OCI-LY1 (cell line): ENCODE data around the gene MARCHF5.

Experiments
- H2AFZ ChIP-seq: fragments of 200-600 bp; sonication (generic), shearing (Covaris generic); 2 replicates; pipeline ENCODE4 v1.6.0; 2014; ENCODE audit warnings: antibody characterized with exemption, mild to moderate bottlenecking, low read length
- H3F3A ChIP-seq: fragments of 200-600 bp; sonication (generic), shearing (Covaris generic); 2 replicates; pipeline ENCODE4 v1.6.0; 2014; ENCODE audit warnings: mild to moderate bottlenecking, antibody characterized with exemption, low read length, moderate library complexity; ENCODE audit not compliant: insufficient read depth
- H3K27ac ChIP-seq: fragments of 200-600 bp; sonication (generic); 2 replicates; pipeline ENCODE4 v1.5.1; 2014; ENCODE audit warnings: low read length, mixed run types, mild to moderate bottlenecking, low read depth; ENCODE audit not compliant: poor library complexity, severe bottlenecking
- H3K27me3 ChIP-seq: fragments of 200-600 bp; sonication (generic); 2 replicates; pipeline ENCODE4 v1.6.0; 2014; ENCODE audit warnings: antibody characterized with exemption, mild to moderate bottlenecking, low read length, moderate library complexity; ENCODE audit not compliant: insufficient read depth
- H3K36me3 ChIP-seq: fragments of 200-600 bp; sonication (generic); 2 replicates; pipeline ENCODE4 v1.6.1; 2014; ENCODE audit warnings: mild to moderate bottlenecking, antibody characterized with exemption, low read length, moderate library complexity, mixed read lengths; ENCODE audit not compliant: insufficient read depth
- H3K4me1 ChIP-seq: fragments of 200-600 bp; sonication (generic); 2 replicates; pipeline ENCODE4 v1.5.1; 2014; ENCODE audit warnings: mild to moderate bottlenecking, low read length, moderate library complexity; ENCODE audit not compliant: insufficient read depth, severe bottlenecking
- H3K4me2 ChIP-seq: fragments of 200-600 bp; sonication (generic), shearing (Covaris generic); 2 replicates; pipeline ENCODE4 v1.6.1; 2014; ENCODE audit warnings: low read length
- H3K4me3 ChIP-seq: fragments of 200-600 bp; sonication (generic); 2 replicates; pipeline ENCODE4 v1.5.1; 2014; ENCODE audit warnings: low read length, low read depth, mild to moderate bottlenecking, mixed read lengths; ENCODE audit not compliant: poor library complexity, severe bottlenecking
- H3K79me2 ChIP-seq: fragments of 200-600 bp; shearing (Covaris generic); 2 replicates; pipeline ENCODE4 v1.6.1; 2016; ENCODE audit warnings: mixed run types, low read length, mixed read lengths; ENCODE audit not compliant: insufficient read depth
- H3K9ac ChIP-seq: fragments of 200-600 bp; sonication (generic), shearing (Covaris generic); 2 replicates; pipeline ENCODE4 v1.6.1; 2014; ENCODE audit warnings: mild to moderate bottlenecking, low read length, mixed read lengths
- H3K9me2 ChIP-seq: fragments of 200-600 bp; sonication (generic), shearing (Covaris generic); 2 replicates; pipeline ENCODE4 v1.6.1; 2014; ENCODE audit warnings: low read depth, mild to moderate bottlenecking, low read length, mixed read lengths
- H3K9me3 ChIP-seq: fragments of 200-600 bp; shearing (Covaris generic); 2 replicates; pipeline ENCODE4 v1.6.1; 2014; ENCODE audit warnings: low read length, mixed read lengths
- H4K20me1 ChIP-seq: fragments of 200-600 bp; sonication (generic), shearing (Covaris generic); 2 replicates; pipeline ENCODE4 v1.6.0; 2016; ENCODE audit warnings: mild to moderate bottlenecking, low read length; ENCODE audit not compliant: insufficient read depth
- CTCF ChIP-seq: fragments of 200-600 bp; sonication (generic), shearing (Covaris generic); IDR thresholded peaks from 2 replicates; pipeline ENCODE4 v1.5.1; 2017; ENCODE audit warnings: mild to moderate bottlenecking, antibody characterized with exemption, low read length, moderate library complexity, mixed read lengths
- EZH2 ChIP-seq: fragments of 200-600 bp; sonication (generic), shearing (Covaris generic); IDR thresholded peaks from 2 replicates; pipeline ENCODE4 v1.8.0; 2017; ENCODE audit warnings: borderline replicate concordance, mixed run types, mild to moderate bottlenecking, antibody characterized with exemption, low read length, moderate library complexity, mixed read lengths

Gene MARCHF5

GRCh38 chr10:92278996-92279696 lies 11.8 kb upstream of the MARCHF5 start:
- Histone ChIP-seq H3K9ac (no peak overlapping the region), H3K9me2 (no peaks in the 10 kb centered on the region), H3K79me2 (no peaks in the 10 kb centered on the region), H3K36me3 (no peaks in the 10 kb centered on the region), H2AFZ (no peak overlapping the region), H3K4me3 (no peak overlapping the region), H3K9me3 (no peaks in the 10 kb centered on the region), H3F3A (no peaks in the 10 kb centered on the region), H3K27me3 (no peaks in the 10 kb centered on the region), H3K27ac (no peak overlapping the region), H4K20me1 (no peaks in the 10 kb centered on the region), H3K4me1 (no peaks in the 10 kb centered on the region), H3K4me2 (no peak overlapping the region)
- TF ChIP-seq CTCF (no peak), EZH2 (no peak)

GRCh38 chr10:92284112-92284704 lies 6.8 kb upstream of the MARCHF5 start:
- peaks cover 4% of the 10 kb centered on the region for H3K4me1 ChIP-seq
- TF ChIP-seq CTCF (no peak), EZH2 (no peak)
- no peaks in the 10 kb centered on the region for H3K27me3 ChIP-seq
- no peaks in the 10 kb centered on the region for H3F3A ChIP-seq
- no peak overlapping the region for H3K9ac ChIP-seq
- no peaks in the 10 kb centered on the region for H3K36me3 ChIP-seq
- H4K20me1 ChIP-seq = no peaks in the 10 kb centered on the region
- no peaks in the 10 kb centered on the region for H3K79me2 ChIP-seq
- H3K27ac ChIP-seq = no peak overlapping the region
- H3K4me3 ChIP-seq = no peak overlapping the region
- H2AFZ ChIP-seq = no peak overlapping the region
- no peaks in the 10 kb centered on the region for H3K9me2 ChIP-seq
- H3K4me2 ChIP-seq = no peak overlapping the region
- no peaks in the 10 kb centered on the region for H3K9me3 ChIP-seq

GRCh38 chr10:92290076-92290836 lies 711 bp upstream of the MARCHF5 start:
- Histone ChIP-seq H3F3A (no peaks in the 10 kb centered on the region), H3K9ac (peak overlapping the region; percentile 93), H3K9me3 (no peaks in the 10 kb centered on the region), H3K36me3 (peaks cover 7% of the 10 kb centered on the region; the same call in 1 of the 2 replicates), H4K20me1 (no peaks in the 10 kb centered on the region), H3K9me2 (no peaks in the 10 kb centered on the region), H3K27ac (peak overlapping the region; percentile 45), H3K4me1 (peaks cover 21% of the 10 kb centered on the region), H3K4me2 (peak overlapping the region; percentile 96), H3K79me2 (peaks cover 14% of the 10 kb centered on the region), H2AFZ (peak overlapping the region; percentile 58; the same call in 1 of the 2 replicates), H3K27me3 (no peaks in the 10 kb centered on the region), H3K4me3 (peak overlapping the region; percentile 92)
- TF ChIP-seq EZH2 (no peak), CTCF (no peak)
